Ecto neural progenitor cell (in vitro differentiated cells): Measurements from ENCODE around the gene ADAMTSL3.

Experiments
- DNase-seq: peaks from one replicate; pipeline ENCODE4 v3.0.0-alpha.2; 2018; ENCODE audit warnings: low spot score

The ADAMTSL3 gene, protein sequence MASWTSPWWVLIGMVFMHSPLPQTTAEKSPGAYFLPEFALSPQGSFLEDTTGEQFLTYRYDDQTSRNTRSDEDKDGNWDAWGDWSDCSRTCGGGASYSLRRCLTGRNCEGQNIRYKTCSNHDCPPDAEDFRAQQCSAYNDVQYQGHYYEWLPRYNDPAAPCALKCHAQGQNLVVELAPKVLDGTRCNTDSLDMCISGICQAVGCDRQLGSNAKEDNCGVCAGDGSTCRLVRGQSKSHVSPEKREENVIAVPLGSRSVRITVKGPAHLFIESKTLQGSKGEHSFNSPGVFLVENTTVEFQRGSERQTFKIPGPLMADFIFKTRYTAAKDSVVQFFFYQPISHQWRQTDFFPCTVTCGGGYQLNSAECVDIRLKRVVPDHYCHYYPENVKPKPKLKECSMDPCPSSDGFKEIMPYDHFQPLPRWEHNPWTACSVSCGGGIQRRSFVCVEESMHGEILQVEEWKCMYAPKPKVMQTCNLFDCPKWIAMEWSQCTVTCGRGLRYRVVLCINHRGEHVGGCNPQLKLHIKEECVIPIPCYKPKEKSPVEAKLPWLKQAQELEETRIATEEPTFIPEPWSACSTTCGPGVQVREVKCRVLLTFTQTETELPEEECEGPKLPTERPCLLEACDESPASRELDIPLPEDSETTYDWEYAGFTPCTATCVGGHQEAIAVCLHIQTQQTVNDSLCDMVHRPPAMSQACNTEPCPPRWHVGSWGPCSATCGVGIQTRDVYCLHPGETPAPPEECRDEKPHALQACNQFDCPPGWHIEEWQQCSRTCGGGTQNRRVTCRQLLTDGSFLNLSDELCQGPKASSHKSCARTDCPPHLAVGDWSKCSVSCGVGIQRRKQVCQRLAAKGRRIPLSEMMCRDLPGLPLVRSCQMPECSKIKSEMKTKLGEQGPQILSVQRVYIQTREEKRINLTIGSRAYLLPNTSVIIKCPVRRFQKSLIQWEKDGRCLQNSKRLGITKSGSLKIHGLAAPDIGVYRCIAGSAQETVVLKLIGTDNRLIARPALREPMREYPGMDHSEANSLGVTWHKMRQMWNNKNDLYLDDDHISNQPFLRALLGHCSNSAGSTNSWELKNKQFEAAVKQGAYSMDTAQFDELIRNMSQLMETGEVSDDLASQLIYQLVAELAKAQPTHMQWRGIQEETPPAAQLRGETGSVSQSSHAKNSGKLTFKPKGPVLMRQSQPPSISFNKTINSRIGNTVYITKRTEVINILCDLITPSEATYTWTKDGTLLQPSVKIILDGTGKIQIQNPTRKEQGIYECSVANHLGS (N-terminal part only)

DNA sequence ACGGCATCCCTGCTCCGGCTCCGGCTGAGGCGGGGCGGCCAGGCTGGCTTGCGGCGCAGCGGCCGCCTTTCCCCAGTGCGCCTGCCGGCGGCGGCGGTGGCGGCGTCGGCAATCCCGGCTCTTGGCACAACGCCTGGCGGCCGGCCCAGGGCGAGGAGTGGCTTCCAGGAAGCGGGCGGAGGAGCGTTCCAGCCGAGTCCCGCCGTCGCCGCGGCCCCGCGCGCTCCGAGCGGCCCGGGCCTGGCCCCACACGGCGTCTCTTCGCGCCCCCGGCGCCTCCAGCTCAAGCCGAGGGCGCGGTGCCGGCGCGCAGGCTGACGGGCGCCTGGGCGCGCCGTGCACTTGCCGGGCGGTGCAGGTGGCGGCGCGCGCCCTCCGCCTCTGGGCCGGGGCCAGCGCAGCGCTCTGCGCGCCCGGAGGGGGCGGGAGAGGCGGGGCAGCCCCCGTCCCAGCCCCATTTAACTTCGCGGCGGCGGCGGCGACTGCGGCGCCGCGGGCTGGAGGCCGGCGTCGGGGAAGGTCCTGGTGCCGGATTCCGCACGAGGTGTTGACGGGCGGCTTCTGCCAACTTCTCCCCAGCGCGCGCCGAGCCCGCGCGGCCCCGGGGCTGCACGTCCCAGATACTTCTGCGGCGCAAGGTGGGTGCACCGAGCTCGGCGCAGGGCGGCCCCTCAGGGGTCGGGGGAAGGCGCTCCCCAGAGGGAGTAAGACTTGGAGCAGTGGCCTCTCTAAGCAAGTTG is at the start of gene ADAMTSL3:
TSS of gene ADAMTSL3 (plus strand) at position 485 of the 740 bp plus-strand sequence. CDS start 1,639 bp downstream, outside the sequence.
- peak; percentile 81 for DNase-seq

DNA sequence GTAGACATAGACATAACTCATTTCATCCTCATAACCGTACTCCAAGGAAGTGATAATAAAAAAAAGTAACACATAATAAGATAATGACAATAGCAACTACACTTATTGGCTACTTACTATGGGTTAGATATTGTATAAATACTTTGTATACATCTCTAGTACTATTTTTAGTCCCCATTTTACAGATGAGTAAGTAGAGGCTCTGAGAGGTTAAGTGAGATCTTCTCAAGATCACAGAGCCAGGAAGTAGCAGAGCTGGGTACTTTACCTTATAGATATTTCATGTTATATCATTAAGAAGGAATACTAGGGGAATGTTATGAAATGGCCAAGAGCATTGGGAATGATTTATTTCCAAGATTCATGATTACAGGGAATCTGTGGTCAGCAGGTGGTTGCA is 49.4 kb upstream of the ADAMTSL3 start:
- DNase-seq = no peak

DNA sequence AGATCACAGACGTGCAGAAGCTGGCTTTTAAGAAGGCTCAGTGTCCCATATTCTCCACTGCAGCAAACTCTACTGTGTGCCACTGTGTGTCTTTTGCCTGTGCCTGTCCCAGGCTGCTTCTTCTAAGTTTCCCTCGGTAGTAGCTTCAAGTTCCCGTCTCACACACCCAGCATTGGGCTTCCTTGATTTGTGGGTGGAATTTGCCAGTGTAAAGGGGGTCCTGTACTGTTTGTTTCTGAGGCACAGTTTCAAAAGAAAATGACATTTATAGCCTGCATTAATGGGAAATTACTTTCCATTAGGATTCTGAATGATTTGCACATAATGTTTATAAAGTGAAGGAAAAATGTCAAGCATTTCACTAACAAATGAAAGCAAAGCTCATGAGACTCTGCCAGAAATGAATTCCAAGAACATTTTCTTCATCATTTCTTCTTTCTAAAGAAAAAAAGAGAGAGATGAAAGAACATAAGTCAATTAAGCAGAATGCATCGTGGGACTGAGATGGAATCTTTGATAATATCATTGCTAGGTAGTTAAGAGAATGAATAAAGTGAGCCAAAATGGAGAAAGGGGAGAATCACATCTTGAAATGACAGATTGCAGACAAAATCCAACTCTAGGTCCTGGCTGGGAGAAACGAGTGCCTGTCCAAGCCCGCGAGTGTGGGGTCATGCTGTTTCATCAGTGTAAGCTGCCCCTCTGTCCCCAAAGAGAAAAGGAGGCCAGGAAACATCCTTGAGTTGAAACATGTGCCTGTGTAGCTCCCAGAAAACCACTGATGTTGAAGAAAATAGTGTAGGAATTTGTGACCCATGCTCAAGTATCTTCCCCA is 48.6 kb upstream of the ADAMTSL3 start:
- no peak for DNase-seq

DNA sequence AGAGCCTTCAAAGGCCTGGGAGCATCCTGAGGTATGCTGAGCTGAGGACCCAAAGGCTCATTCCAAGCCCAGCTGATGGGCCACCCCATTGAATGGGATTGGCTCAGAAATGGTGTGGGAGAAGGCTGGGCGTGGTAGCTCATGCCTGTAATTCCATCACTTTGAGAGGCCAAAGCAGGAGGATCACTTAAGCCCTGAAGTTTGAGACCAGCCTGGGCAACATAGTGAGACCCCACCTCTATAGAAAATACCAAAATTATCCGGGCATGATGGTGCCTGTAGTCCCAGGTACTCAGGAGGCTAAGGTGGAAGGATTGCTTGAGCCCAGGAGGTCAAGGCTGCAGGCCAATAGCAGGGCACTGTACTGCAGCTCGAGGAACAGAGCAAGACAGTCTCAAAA is 43.8 kb upstream of the ADAMTSL3 start:
- no peak for DNase-seq

DNA sequence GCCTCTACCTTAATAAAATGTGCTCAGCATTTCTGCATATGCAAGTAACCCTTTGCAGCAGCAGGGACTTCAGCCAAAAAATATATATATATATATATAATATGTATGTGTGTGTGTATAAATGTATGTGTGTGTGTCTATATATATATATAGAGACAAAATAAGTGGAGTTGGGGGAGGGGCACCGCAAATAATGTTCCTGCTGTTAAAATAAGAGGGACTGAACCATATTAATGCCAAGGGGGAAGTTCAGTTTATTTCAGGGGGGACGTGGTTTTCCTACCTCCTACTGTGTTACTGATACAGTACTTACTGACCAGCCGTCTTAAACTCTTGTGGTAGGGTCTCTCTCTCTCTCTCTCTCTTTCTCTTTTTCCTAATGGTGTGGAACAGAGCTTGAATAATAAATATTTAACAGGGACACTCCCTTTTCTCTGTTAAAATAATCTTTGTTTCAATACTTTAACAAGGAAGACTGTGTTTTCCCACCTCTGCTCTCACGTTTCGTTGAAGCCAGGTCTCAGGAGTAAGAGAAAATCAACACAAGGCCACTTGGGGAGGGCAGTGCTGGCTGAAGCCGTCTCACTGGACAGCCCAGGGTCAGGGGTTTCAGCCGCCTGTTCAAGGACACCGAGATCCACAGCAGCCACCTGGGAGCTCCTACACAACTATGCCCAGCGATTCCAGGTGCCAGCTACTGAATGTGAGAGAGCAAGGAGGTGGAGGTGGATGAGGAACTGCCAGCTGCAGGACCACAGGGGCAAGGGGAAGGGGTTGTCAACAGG is 42.8 kb upstream of the ADAMTSL3 start:
- no peak for DNase-seq

DNA sequence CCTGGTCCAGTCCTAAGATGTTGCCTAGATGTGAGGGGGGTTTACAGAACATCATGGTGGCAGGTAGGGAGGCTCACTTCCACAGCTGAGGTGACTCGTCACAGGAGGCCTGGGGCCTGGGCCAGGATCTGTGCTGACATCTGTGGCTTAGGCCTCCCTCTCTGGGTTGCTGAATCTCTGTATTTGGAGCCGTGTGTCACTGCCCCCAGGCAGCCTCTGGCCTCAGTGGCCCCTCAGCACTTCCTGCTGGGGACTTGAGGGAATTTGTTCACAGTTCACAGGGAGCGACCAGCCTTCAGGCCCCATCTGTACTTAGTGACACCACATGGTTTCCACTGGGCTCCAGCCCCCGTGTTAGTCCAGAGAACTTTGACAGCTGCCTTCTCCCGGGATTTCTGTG is 41.7 kb upstream of the ADAMTSL3 start:
- no peak for DNase-seq

DNA sequence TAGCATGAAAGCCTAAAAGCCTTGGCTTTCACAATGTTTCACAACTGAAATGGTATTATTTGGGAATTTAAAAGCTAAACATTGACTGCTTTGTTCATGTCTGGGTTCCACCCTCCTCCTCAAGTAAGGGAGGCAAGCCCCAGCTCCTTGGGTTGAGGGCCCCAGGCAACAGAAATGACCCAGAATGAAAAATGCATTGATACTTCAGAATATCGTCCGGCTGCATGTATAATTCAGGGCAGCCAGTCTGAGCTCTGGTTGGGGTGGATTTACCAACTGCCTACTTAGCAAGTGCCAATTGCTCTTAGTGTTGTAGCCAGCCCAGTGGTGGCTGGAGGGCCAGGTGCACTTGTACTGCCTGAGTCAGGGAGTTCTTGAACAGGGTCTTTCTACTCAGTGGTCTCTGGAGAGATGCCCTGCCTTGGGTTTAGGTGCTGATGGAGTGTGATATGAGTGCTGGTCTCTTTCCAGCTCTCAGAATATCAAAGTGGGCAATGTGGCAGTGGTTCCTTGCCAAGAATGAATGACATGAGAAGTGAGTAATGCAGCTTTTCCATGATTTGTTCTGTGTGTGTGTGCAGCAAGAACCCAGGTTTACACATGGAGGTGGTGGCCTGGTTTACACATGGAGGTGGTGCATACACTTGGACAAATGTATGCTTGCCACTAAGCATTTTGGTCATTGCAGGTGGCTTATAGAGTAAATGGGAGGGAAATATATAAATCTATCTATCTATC is 40.9 kb upstream of the ADAMTSL3 start:
- DNase-seq = no peak

DNA sequence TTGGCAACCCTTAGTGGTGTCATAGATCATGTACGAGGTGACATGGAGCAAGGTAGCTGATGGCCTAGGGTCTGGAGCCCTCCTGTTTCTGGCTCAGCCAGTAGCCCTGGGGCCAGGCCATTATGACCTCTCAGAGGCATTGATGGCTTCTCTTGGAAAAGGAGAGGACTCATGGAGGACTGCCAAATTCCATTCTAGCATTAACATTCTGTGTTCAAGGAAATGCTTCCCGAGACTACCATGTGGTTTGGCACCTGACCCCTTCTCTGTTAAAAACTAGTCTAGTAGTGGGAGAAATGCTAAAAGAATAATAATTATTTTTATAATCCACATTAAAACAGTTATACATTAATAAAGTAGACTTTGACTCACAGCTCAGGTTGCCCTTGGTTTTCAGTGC is 40.2 kb upstream of the ADAMTSL3 start:
- DNase-seq = no peak

DNA sequence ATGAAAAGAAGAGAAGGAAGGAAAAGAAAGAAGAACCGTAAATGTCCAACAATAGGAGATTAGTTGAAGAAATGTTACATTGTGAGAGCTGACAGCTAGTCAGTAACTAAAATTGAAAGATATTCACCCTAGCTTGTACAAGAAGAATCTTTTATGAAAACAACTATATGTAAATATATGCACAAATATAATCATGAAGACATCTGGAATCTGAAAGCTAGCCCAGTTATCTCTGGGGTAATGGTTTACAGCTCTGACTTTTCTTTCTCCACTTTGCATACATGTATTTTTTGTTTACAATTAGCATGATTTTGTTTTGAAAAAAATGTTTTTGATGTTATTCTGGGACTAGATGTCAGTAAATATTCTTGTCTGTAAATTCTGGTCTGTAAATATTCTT is 37.1 kb upstream of the ADAMTSL3 start:
- no peak for DNase-seq

DNA sequence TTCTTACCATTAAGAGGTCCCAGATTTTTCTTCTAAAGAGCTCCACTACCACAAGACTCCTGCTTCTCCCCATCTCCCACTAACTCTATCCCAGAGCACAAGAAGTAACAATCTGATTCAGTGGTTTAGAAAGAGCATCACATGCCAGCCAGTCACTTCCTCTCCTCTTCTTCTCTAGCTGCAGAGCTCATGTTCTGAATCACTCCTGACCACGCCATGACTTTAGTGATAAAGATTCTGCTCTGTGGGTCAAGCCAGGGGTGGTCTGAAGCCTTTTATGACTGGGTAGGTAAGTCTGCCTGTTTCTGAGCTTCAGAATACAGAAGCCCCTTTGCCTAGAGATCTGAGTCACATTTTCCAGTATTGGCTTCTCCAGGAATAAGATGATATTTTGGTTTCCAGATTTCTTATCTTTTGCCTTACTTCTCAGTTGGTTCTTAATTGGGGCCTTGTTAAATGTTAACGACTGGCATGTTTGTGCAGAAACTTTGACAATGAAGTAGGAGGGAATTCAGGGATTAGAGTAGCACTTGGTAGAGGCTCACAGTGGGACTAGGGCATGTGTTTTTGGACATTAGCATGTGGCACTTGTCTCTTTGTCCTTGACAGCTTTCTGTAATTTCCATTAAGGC is 27.6 kb upstream of the ADAMTSL3 start:
- no peak for DNase-seq

DNA sequence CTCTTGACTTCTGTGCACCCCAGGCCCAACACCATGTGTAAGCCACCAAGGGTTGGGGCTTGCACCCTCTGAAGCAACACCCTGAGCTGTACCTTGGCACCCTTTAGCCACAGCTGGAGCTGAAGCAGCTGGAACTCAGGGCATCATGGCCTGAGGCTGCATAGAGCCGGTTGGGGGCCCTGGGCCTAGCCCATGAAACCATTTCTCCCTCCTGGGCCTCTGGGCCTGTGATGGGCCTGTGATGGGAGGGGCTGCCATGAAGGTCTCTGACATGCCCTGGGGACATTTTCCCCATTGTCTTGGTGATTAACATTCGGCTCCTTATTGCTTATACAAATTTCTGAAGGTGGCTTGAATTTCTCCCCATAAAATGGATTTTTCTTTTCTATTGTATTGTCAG is 22.4 kb upstream of the ADAMTSL3 start:
- no peak for DNase-seq

DNA sequence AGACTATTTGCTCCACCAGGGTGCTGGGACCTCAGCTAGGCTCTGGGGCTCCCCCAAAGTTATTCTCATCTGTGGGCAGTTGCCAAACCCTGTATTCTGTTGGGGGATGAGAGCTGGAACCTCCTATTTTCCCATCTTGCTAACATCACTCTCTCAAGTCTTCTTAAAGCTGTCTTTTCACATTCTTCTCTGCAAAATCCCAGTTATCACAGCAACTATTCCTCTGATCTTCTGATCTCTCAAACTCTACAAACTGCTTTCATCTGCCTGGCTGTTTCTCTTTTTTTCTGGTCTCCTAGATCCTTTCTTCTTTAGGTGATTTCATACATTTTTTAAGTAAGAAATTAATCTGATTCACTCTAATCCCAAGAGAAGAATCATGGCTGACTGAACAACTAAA is 10.7 kb upstream of the ADAMTSL3 start:
- DNase-seq = no peak

DNA sequence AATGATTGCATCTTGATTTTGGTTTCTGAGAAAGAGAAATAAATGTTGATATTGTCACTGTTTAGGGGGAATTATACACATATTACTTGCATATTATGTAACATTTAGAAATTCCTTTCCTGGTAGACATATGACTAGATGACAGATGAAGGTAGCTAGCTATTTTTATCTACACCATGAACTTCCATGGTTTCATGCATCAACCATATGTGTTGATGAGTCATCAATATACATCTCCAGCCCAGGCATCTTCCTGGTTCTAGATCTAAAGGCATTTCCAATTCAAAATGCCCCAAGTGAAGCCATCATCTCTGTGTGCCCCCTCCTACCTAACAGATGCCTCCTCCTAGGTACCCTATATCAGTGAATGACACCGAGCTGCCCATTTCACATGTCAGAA is 9.5 kb upstream of the ADAMTSL3 start:
- DNase-seq = no peak

DNA sequence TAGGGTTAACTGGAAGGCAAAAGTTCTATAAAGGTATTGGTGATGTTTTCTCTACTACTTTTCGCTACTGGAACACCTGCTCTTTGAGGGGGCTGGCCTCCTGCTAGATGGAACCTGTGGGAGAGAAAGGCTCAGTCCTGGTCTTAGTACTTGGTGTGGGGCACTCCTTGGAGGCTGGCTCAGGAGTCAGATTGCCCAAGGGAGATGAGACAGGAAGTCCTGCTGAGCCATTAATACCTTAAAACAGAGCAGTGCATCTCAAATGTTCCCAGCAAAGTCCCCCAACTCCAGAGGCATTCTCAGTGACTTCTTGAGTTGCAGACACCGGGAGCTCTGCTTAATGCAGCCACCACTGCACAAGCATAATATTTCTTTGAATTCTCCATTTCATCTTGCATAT is 3.1 kb upstream of the ADAMTSL3 start:
- DNase-seq = no peak

DNA sequence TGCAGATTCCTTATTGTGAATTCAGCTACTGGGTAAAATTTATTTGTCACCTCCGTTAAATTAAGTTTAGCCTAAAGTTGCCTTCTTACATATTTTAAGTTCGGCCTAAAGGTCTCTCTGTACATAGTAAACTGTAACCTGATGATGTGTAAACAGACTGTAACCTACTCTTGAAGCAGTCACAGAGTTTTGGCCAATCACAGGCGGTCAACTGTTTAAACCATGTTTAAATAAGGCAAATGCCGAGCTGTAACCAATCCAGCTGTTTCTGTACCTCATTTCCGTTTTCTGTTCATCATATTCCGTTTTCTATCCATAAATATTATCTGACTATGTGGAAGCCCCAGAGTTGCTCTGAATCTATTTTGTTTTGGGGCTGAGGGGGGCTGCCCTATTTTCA is 2.4 kb upstream of the ADAMTSL3 start:
- DNase-seq = no peak

DNA sequence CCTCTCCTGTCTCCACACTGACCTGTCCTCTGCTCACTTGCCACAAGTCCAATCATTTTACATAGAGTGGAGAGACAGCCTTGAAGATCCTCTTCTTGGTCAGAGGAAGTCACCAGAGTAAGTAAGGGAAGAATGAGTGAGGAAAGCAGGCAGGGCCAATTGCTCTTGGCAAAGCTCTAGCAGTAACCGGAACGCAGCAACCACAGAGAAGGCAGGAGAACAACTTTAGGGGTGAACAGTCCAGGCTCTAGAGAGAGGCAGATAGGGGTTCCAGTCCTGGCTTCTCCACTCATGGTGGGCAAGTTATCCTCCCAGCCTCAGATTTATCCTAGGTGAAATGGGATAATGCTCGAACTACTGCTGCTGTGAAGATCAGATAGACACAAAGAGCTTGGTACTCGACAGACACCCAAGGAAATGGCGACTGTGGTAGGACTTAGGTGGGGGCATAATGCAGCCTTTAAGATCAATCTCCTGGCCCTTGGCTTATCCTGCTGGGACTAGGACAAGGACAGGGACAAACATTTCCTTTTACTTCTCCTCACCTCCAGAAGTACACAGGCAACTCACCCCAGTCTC is 1.2 kb upstream of the ADAMTSL3 start:
- no peak for DNase-seq

DNA sequence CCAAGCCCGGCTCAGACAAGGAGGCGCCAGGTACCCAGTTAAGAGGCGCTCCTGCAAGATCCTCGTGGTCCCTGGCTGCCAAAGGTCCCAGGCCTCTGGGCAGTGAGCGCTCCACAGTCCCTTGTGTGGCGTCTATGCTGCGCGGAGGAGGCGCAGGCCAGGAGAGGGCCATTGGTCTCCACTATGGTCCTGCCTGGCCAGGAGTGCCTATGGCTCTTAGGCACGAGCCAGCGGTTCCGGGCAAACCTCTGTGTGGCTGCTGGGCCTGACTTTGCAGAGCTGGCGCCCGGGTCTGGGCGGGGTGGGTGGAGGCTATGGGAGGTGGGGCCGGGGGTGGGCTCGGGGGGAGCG is 660 bp upstream of the ADAMTSL3 start:
- DNase-seq = no peak
